ENCODE measurements around the gene LPCAT3. TPM values are rescaled to one million over a fixed set of nuclear protein-coding genes. Genes with fewer than 3 reads are reported as not detected.

Gene LPCAT3
- total RNA-seq, 4 donors from 2014 or later, result 41.7 to 58.2 (median 47.9) TPM

GRCh38 chr12:6960593-6961277, 57.5 kb downstream of the LPCAT3 start:
- ATAC-seq (ENCODE audit: low FRiP score) (no peak), DNase-seq (ENCODE audit: low spot score) (no peak)
- no peak for TF ChIP-seq CTCF (IDR thresholded peaks at IDR 0.05)

GRCh38 chr12:6959805-6960592, 58.3 kb downstream of the LPCAT3 start:
- no peak for ATAC-seq (ENCODE audit: low FRiP score)
- no peak for DNase-seq (ENCODE audit: low spot score)
- TF ChIP-seq CTCF (IDR thresholded peaks at IDR 0.05), result no peak

- TF ChIP-seq CTCF (IDR thresholded peaks at IDR 0.05), result no peak
- ATAC-seq (ENCODE audit: low FRiP score) (no peak), DNase-seq (ENCODE audit: low spot score) (no peak)
Observed at GRCh38 chr12:6959058-6959804, 59.0 kb downstream of the LPCAT3 start.

- DNase-seq (ENCODE audit: low spot score), result no peak
- no peak for TF ChIP-seq CTCF (IDR thresholded peaks at IDR 0.05)
- ATAC-seq (ENCODE audit: low FRiP score), result no peak
Observed at GRCh38 chr12:6958609-6959057, 59.6 kb downstream of the LPCAT3 start.

GRCh38 chr12:6957741-6958608, 60.3 kb downstream of the LPCAT3 start:
- ATAC-seq (ENCODE audit: low FRiP score), result no peak
- no peak for DNase-seq (ENCODE audit: low spot score)
- no peak for TF ChIP-seq CTCF (IDR thresholded peaks at IDR 0.05)

GRCh38 chr12:6957151-6957701, 61.0 kb downstream of the LPCAT3 start:
- no peak for DNase-seq (ENCODE audit: low spot score)
- no peak for ATAC-seq (ENCODE audit: low FRiP score)
- no peak for TF ChIP-seq CTCF (IDR thresholded peaks at IDR 0.05)

Measured in omental fat pad (tissue), 4 donors.